GM18519 (cell line): Measurements from ENCODE around the gene RELN.

Experiments
- ATAC-seq: cut with Tn5 transposase; IDR thresholded peaks from one replicate; pipeline ENCODE4 v1.9.1; 2021; ENCODE audit warnings: mild to moderate bottlenecking, moderate library complexity; ENCODE audit not compliant: unreplicated experiment, low FRiP score

RELN gene

GRCh38 chr7:103991406-103991805 is 1.9 kb upstream of the RELN start:
- no peak for ATAC-seq

GRCh38 chr7:103990991-103991390 is 1.5 kb upstream of the RELN start:
- no peak for ATAC-seq

- no peak for ATAC-seq
These were observed 618 bp upstream of the RELN start for GRCh38 chr7:103989785-103990767.

- ATAC-seq = no peak
These were observed 824 bp downstream of the RELN start for GRCh38 chr7:103988468-103989199.

GRCh38 chr7:103987451-103987850 is 2.0 kb downstream of the RELN start:
- ATAC-seq = no peak

DNA sequence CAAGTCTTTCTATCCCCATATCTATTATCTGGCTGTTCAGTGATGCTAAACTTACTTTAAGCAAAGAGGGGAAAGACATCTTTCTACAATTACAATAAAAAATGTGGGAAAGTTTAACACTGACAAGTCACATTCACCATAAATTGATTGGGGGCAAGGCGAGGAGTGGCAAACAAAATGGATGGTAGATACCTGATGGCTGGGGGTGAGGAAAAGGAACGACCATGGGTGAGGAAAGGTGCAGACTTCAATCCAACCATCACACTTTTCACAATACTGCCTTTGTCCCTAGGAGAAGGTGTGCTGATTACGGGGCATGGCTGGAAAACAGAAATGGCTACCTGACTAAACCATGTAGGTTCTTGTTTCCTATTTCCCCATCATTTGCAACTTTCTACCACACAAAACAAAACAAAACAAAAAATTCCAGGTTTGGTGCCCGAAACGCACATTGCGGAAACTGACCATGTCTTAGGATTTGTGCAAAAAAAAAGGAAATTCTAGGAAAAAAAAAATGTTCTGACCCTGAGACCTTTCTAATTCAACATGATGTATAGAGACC is 3.8 kb downstream of the RELN start:
- no peak for ATAC-seq

DNA sequence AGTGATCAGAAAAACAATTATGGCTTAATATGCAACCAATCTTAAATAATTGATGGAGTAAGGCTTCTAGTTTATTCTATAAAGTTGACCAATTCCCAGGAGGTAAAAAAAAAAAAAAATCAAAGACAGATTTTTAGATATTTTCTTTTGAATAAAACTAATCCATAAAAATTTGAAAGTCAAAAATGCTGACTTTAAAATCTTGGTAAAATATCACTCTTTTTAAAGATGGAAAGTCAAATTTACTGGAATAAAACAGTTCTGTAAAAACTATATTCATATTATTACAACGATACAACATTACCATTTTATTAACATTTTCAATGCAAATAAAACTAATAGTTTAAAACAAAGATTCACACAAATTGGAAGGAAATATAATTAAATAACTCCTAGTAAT is 5.4 kb downstream of the RELN start:
- ATAC-seq = no peak

- ATAC-seq = no peak
These were observed 6.1 kb downstream of the RELN start for GRCh38 chr7:103983201-103983977.

- ATAC-seq = no peak
These were observed 8.4 kb downstream of the RELN start for GRCh38 chr7:103981003-103981423.

DNA sequence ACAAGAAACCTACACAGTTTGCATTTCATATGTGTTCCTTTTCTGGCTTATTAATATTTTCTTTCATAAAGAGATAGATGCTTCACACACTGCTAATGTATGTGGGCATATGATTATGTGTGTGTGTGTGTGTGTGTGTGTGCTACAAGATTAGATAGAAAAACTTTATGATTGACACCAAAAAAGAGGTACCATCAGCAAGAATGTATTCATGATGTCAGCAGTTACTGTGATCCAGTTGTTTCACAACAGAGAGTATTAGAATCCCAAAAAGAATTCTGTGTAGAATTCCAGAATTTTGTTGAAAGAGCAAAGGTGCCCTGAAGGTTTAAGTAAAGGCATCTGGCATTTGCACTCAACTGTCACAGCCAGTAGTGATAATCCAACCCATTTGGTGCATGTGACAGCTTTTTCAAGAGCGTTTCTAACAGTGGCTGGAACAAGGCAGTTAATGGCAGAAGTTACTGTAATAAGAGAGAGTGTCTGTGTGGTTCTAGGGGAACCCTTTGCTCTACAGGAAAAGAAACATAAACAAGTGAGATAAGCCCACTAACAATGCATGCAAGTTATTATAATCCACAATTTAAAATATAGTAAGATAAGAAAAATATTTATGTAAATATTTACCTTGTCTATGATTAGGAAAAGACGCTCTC is 16.6 kb downstream of the RELN start:
- no peak for ATAC-seq

DNA sequence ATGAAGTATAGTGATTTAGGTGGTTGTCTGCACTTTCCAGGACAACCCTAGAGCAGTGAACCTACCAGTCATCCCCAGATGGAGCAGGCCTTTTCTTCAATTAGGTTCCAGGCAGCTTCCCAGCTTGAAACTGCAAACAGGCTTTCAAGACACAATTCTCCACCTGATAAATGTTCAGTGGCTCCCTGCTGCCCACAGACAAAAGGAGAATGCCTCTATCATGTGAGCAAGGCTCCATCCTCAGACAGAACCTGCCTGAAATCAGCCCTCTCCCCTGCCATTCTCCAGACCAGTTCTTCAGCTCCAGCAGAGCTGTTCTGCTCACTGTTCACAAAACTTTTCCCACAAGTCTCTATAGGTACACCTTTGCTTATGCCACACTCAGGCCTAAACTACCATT is 22.1 kb downstream of the RELN start:
- ATAC-seq = no peak

DNA sequence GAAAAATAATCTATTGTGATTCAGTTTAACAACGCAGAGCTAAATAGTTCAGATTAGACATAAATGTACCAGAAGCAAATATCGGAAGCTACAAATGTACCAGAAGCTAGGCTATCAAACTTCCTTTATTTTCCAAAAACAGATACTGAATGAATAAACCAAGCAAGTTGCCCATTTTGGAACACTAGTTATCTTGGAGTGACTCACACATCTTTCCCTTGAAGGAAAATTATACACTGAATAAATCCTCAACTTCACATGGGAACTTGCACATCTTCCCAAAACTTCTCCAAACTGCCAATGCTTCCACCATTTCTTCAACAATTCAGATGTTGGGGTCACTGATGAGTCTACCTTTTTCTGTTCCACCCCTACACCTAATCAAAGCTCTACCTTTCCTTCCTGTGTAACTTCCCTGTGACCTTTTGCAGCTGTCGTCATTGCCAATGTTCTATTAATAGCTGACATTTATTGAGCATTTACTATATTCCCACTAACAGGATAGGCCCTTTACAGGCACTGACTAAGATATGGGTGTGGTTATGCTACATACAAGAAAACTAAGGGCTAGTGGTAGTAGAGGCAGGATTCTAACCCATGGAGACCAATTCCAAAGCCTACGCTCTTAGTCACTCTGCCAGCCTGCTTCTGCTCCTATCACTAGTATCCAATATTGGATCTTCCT is 22.7 kb downstream of the RELN start:
- no peak for ATAC-seq

GRCh38 chr7:103964269-103964668 is 25.2 kb downstream of the RELN start:
- ATAC-seq = no peak

DNA sequence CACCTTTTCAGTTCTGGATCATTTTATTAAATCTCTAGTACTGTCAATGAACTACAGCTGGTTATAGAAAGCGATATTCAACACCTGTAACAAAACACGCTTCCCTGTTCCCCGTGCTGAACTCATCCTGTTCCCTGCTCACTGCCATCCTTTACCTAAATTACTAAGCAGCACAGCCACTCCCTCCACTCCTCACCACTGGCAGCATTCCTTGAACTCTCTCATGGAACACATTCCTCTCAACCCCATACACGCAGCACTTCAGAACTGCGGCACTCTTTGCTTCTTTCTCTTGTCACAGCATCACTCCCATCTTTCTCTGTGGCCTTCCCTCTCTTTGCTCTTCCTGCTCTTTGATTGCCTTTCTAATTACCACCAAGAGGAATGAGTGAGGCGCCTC is 27.4 kb downstream of the RELN start:
- no peak for ATAC-seq

GRCh38 chr7:103958284-103958818 is 31.1 kb downstream of the RELN start:
- no peak for ATAC-seq

- no peak for ATAC-seq
These were observed 33.5 kb downstream of the RELN start for GRCh38 chr7:103955985-103956384.

DNA sequence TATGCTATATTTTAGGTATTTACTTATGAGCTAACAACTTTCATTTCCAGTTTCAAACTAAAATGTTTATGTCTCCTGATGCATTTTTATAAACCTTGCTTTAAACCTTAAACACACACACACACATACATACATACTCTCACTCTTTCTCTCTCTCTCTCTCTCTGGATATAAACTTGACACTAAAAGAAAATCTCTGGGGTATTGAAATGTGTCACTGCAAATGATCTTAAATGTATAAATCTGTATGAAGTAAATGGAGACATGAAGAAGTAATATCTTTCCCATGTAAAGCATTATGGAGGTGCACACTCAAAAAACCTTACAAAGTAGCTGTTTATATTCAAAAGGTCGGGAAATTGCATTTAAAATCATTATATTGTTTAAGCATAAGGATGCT is 37.0 kb downstream of the RELN start:
- no peak for ATAC-seq

DNA sequence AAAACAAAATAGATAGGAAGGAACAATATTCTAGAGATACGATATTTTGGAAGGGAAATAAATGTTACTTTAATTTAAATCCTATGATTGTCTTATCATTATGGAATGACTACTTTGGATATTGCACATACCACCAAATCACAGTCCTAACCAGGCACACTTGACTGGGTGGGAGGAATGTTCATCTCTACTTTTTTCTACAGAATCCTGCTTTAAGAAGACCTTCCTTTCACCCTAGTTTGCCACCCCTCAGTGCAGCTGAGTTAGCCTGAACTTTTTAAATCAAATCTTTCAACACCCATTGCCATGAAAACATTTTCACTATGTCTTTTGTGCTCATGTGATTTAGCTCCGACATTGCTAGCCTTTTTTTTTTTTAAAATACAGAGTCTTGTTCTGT is 38.1 kb downstream of the RELN start:
- ATAC-seq = no peak

- no peak for ATAC-seq
These were observed 40.1 kb downstream of the RELN start for GRCh38 chr7:103949374-103949773.
